Natural killer cell (primary cell): ENCODE data around the gene TPX2. TPM values are rescaled to one million over a fixed set of nuclear protein-coding genes. Genes with fewer than 3 reads are reported as not detected.

ENCODE experiments used
- ATAC-seq, 3 donors: fragments of 150-1000 bp in 2 of 3; fragments of 200-7000 bp in 1 of 3; cut with Tn5 transposase; 1 replicate in 1 of 3; 2 replicates in 2 of 3; pipeline ENCODE4 v1.10.0; 2021; ENCODE audit warnings: mild to moderate bottlenecking in 2 of 3, moderate library complexity in 2 of 3
- DNase-seq, 2 donors: peaks; one replicate each; pipeline versions ENCODE4 v3.0.0 to v3.0.0-alpha.2; 2013 to 2021; ENCODE audit warnings: mixed read lengths in 1 of 2
- H3K27ac ChIP-seq: one replicate; pipeline ENCODE4 v1.5.1; 2013; ENCODE audit warnings: mild to moderate bottlenecking, low read length
- H3K27me3 ChIP-seq: one replicate; pipeline ENCODE4 v1.6.1; 2013; ENCODE audit warnings: low read length; ENCODE audit not compliant: control insufficient read depth, insufficient read depth
- H3K36me3 ChIP-seq: one replicate; pipeline ENCODE4 v1.6.1; 2013; ENCODE audit warnings: low read length; ENCODE audit not compliant: control insufficient read depth, insufficient read depth
- H3K4me1 ChIP-seq: one replicate; pipeline ENCODE4 v1.6.1; 2013; ENCODE audit warnings: low read length; ENCODE audit not compliant: control insufficient read depth, insufficient read depth
- H3K4me3 ChIP-seq: one replicate; pipeline ENCODE4 v1.5.1; 2013; ENCODE audit warnings: low read length
- H3K9me3 ChIP-seq: one replicate; pipeline ENCODE4 v1.6.1; 2013; ENCODE audit warnings: low read length; ENCODE audit not compliant: control insufficient read depth, insufficient read depth
- H3K27ac Mint-ChIP-seq, 2 donors: one replicate each; pipeline ENCODE4 v1.8.0; 2022; ENCODE audit warnings: mild to moderate bottlenecking in 2 of 2, mixed read lengths in 2 of 2, moderate library complexity in 1 of 2
- H3K27me3 Mint-ChIP-seq, 2 donors: one replicate each; pipeline ENCODE4 v1.8.0; 2022; ENCODE audit warnings: low read depth in 2 of 2, mixed read lengths in 2 of 2
- H3K36me3 Mint-ChIP-seq: one replicate; pipeline ENCODE4 v1.8.0; 2022; ENCODE audit warnings: mixed read lengths
- H3K4me1 Mint-ChIP-seq, 2 donors: one replicate each; pipeline ENCODE4 v1.8.0; 2022; ENCODE audit warnings: mixed read lengths in 2 of 2
- H3K4me3 Mint-ChIP-seq: one replicate; pipeline ENCODE4 v1.8.0; 2022; ENCODE audit warnings: mild to moderate bottlenecking, moderate library complexity, mixed read lengths
- H3K9me3 Mint-ChIP-seq, 2 donors: one replicate each; pipeline ENCODE4 v1.8.0; 2022; ENCODE audit warnings: mixed read lengths in 2 of 2
- WGBS: methylation state at CpG from one replicate; pipeline ENCODE4 v1.1.7; 2013; ENCODE audit warnings: missing lambda C conversion rate; ENCODE audit not compliant: insufficient coverage; 5-methylcytosine and 5-hydroxymethylcytosine counted together
- intact Hi-C: fragments of 100-400 bp; cut with micrococcal nuclease; formaldehyde crosslinking; loops from one replicate; pipeline ENCODE4 v1.14.2; 2022
- total RNA-seq, 4 donors: library from RNA; stranded (reverse); fragments of 120-200 nt in 1 of 4; gene quantifications; one replicate each; pipeline versions ENCODE4 v1.2.3 to v1.2.4, GENCODE V29; 2013 to 2022
- TF ChIP-seq, protein P1 (sequence below): fragments of 200-600 bp; IDR thresholded peaks from one replicate; pipeline ENCODE4 v1.8.0; 2022; ENCODE audit warnings: antibody characterized with exemption

The TPX2 gene
- total RNA-seq, 3 donors from 2014 or later (not counting 1 experiment from before 2014, with no cell fraction given) = 2.2 to 4.2 (median 2.2) TPM

DNA sequence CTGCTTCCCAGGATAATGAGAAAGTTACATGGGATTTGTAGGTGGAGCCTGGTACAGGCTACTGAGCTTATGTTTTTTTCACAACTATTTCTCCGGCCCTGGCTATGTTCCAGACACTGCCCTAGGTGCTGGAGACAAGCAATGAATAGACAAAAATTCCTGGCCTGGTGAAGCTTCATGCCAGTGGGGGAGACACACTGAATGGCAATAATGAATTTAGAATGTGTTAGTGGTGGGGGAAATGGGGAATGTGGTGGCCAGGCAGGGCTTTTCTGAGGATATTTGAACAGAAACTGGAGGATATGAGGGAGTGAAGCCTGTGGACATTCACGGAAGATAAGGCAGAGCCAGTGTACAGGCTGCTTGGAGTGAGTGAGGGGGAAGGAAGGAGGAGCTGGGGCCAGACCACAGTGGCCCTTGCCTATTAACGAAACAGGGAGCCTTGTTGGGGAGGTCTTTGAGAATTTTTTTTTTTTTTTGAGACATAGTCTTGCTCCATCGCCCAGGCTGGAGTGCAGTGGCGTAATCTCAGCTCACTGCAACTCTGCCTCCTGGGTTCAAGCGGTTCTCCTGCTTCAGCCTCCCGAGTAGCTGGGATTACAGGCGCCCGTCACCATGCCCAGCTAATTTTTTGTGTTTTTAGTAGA is 99.7 kb downstream of the TPX2 start:
- intact Hi-C loops = no loop called here
- H3K4me3 Mint-ChIP-seq = no peak overlapping the region
- H3K27ac Mint-ChIP-seq = no peak overlapping the region

DNA sequence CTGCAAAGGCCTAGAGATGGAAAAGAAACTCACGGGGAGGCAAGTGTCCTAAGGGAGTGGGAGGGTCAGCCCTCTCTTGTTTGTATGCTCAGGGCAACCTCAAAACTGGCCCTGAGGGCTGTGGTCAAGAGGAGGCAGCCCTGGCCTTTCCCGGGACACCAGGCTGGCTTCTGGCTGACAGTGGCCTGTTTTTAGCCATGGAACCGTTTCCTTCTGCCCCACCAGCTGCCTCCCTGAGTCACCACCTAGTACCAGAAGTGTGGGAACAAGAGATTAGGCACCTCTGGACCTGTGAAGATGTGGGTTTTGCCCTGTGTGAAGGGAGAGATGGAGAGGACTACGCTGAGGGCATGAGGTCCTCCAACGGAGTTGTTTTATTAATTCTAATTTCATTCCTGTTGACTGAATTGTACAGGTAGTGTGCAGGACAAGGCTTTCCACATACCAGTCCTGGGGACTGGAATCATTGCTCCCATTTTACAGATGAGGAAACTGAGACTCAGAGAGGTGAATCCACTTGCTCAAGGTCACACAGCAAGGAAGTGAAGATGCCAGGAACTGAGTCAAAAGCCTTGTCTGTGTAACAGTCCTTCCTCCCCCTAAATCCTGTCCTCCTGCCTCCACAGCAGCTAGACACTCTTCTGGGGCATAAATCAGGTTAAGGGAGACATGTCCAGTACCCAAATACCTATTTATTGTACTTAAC is 100.8 kb downstream of the TPX2 start:
- Mint-ChIP-seq H3K4me1 (peaks cover 18% of the 10 kb centered on the region in 2 donors), H3K27ac (no peak overlapping the region), H3K4me3 (no peak overlapping the region), H3K9me3 (no peaks in the 10 kb centered on the region), H3K27me3 (no peaks in the 10 kb centered on the region), H3K36me3 (no peaks in the 10 kb centered on the region)
- H3K36me3 ChIP-seq = no peaks in the 10 kb centered on the region
- H3K4me1 ChIP-seq = peaks cover 33% of the 10 kb centered on the region
- H3K4me3 ChIP-seq = no peak overlapping the region
- 76% methylated on average over 5 of the region's 5 CpGs for WGBS
- H3K27ac ChIP-seq = no peak overlapping the region
- H3K9me3 ChIP-seq = no peaks in the 10 kb centered on the region
- no peak for ATAC-seq
- intact Hi-C loops = no loop called here
- TF ChIP-seq, protein P1, sequence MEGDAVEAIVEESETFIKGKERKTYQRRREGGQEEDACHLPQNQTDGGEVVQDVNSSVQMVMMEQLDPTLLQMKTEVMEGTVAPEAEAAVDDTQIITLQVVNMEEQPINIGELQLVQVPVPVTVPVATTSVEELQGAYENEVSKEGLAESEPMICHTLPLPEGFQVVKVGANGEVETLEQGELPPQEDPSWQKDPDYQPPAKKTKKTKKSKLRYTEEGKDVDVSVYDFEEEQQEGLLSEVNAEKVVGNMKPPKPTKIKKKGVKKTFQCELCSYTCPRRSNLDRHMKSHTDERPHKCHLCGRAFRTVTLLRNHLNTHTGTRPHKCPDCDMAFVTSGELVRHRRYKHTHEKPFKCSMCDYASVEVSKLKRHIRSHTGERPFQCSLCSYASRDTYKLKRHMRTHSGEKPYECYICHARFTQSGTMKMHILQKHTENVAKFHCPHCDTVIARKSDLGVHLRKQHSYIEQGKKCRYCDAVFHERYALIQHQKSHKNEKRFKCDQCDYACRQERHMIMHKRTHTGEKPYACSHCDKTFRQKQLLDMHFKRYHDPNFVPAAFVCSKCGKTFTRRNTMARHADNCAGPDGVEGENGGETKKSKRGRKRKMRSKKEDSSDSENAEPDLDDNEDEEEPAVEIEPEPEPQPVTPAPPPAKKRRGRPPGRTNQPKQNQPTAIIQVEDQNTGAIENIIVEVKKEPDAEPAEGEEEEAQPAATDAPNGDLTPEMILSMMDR = no peak
- H3K27me3 ChIP-seq = peaks cover 5% of the 10 kb centered on the region
- no peak for DNase-seq

More for the DNA sequence above, 99.7 kb downstream of the TPX2 start:
- WGBS = 85% methylated on average over 9 of the region's 9 CpGs
- peaks cover 5% of the 10 kb centered on the region for H3K27me3 ChIP-seq
- DNase-seq (no peak), ATAC-seq (no peak)
- Mint-ChIP-seq H3K27me3 (no peaks in the 10 kb centered on the region), H3K4me1 (peaks cover 21 to 23% of the 10 kb centered on the region in 2 donors), H3K9me3 (no peaks in the 10 kb centered on the region), H3K36me3 (no peaks in the 10 kb centered on the region)
- no peak overlapping the region for H3K27ac ChIP-seq
- H3K4me3 ChIP-seq = no peak overlapping the region
- no peaks in the 10 kb centered on the region for H3K9me3 ChIP-seq
- TF ChIP-seq, protein P1 = no peak
- peaks cover 43% of the 10 kb centered on the region for H3K4me1 ChIP-seq
- no peaks in the 10 kb centered on the region for H3K36me3 ChIP-seq

DNA sequence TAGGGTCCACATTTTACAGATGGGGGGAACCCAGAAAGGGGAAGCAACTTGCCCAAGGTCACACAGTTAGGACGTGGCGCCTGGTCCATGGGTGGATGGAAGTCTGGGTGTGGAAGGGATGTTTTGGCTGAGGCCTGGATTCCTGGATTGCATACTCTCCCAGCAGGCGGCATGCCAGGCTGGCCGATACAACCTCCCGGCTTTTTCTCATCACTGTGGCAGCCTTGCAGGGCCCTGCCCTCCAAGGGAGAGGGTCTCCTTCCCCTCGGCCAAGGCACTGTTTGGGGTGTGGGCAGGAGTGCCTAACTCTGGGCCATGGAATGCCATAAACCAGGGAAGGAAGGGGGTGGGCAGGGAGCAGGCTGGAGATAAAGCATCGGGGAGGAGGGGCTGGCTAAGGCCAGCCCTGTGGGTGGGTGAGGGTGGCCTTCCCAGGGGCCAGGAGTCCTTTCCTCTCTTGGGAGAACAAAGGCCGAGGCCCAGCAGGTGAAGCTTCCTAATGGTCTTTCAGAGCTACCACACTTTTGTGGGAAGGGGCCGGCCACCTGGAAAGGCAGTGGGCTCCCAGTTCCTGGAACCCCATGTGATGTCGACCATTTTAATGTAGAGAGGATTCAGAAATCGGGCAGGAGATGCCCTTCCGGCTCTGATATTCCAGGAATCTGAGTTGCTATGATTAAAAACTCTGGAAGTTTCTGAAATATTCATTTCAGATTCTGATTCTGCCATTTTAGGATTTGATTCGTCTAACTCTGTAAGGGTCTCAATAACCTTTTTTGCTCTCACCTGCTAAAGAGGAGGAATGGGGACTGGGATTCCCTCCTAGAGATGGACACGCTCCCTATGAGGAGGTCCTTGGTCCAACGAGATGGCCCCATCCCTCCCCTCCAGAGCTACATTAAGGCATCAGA is 102.1 kb downstream of the TPX2 start:
- 85% methylated on average over 15 of the region's 15 CpGs for WGBS
- no peaks in the 10 kb centered on the region for H3K9me3 Mint-ChIP-seq
- Histone ChIP-seq H3K27me3 (peaks cover 5% of the 10 kb centered on the region), H3K4me3 (no peak overlapping the region), H3K4me1 (peaks cover 21% of the 10 kb centered on the region), H3K27ac (no peak overlapping the region), H3K9me3 (no peaks in the 10 kb centered on the region), H3K36me3 (no peaks in the 10 kb centered on the region)
- intact Hi-C loops = no loop called here
- ATAC-seq (no peak), DNase-seq (no peak)
- H3K4me1 Mint-ChIP-seq = peaks cover 6% of the 10 kb centered on the region in 2 donors
- TF ChIP-seq, protein P1 = no peak
- H3K27me3 Mint-ChIP-seq = no peaks in the 10 kb centered on the region
- no peaks in the 10 kb centered on the region for H3K36me3 Mint-ChIP-seq
- no peak overlapping the region for H3K4me3 Mint-ChIP-seq
- no peak overlapping the region for H3K27ac Mint-ChIP-seq
